WTC11 (cell line): ENCODE measurements around the gene CDH13. TPM values are rescaled to one million over a fixed set of nuclear protein-coding genes. Genes with fewer than 3 reads are reported as not detected.

Source experiments
- ATAC-seq: fragments of 200-7000 bp; cut with Tn5 transposase; 2 replicates; pipeline ENCODE4 v1.10.0; 2021; ENCODE audit warnings: mild to moderate bottlenecking, moderate library complexity
- CTCF ChIA-PET: fragments of 300-600 bp; sonication (Branson Sonifier 250); formaldehyde crosslinking; loops from one replicate; lab custom pipeline; 2021; ENCODE audit warnings: antibody characterized with exemption; lab: Charles Lee
- POLR2A ChIA-PET: fragments of 350-600 bp; sonication (Branson Sonifier 250); formaldehyde crosslinking; loops from one replicate; lab custom pipeline; 2021; ENCODE audit warnings: antibody characterized with exemption; lab: Charles Lee
- DNase-seq: peaks from one replicate; pipeline ENCODE4 v3.0.0; 2021; ENCODE audit warnings: low spot score
- H3K27ac Mint-ChIP-seq: 2 replicates; pipeline ENCODE4 v1.8.0; 2021; ENCODE audit warnings: mixed read lengths
- H3K27me3 Mint-ChIP-seq: 2 replicates; pipeline ENCODE4 v1.8.0; 2021; ENCODE audit warnings: low read depth, mild to moderate bottlenecking, moderate library complexity, mixed read lengths
- H3K36me3 Mint-ChIP-seq: 2 replicates; pipeline ENCODE4 v1.8.0; 2021; ENCODE audit warnings: mixed read lengths
- H3K4me1 Mint-ChIP-seq: 2 replicates; pipeline ENCODE4 v1.8.0; 2022; ENCODE audit warnings: mixed read lengths
- H3K4me3 Mint-ChIP-seq: 2 replicates; pipeline ENCODE4 v1.8.0; 2021; ENCODE audit warnings: mild to moderate bottlenecking, moderate library complexity, mixed read lengths
- H3K9me3 Mint-ChIP-seq: 2 replicates; pipeline ENCODE4 v1.8.0; 2021; ENCODE audit warnings: mixed read lengths
- AR ChIP-seq: fragments of 250-450 bp; sonication (Bioruptor Pico); IDR thresholded peaks from 2 replicates; pipeline ENCODE4 v1.9.0; 2021; ENCODE audit warnings: mild to moderate bottlenecking
- CREM ChIP-seq: sonication (generic); formaldehyde crosslinking; IDR thresholded peaks from 2 replicates; pipeline ENCODE4 v1.8.1; 2022; ENCODE audit warnings: mild to moderate bottlenecking, missing genetic modification reagents, moderate library complexity
- FOXK1 ChIP-seq: sonication (generic); formaldehyde crosslinking; IDR thresholded peaks from 2 replicates; pipeline ENCODE4 v1.8.0; 2022; ENCODE audit warnings: mild to moderate bottlenecking, moderate library complexity, missing genetic modification reagents
- GABPB1 ChIP-seq: sonication (generic); formaldehyde crosslinking; IDR thresholded peaks from 2 replicates; pipeline ENCODE4 v1.8.1; 2023; ENCODE audit warnings: mild to moderate bottlenecking, missing genetic modification reagents
- GRHL2 ChIP-seq: fragments of 250-450 bp; sonication (Bioruptor Pico); IDR thresholded peaks from 2 replicates; pipeline ENCODE4 v1.8.0; 2022; ENCODE audit warnings: mild to moderate bottlenecking, moderate library complexity; ENCODE audit not compliant: insufficient replicate concordance, severe bottlenecking
- GTF2I ChIP-seq: fragments of 250-450 bp; sonication (Bioruptor Pico); conservative IDR thresholded peaks from 2 replicates; pipeline ENCODE4 v1.4.0; 2021; ENCODE audit warnings: mild to moderate bottlenecking
- NR2C2 ChIP-seq: sonication (generic); formaldehyde crosslinking; IDR thresholded peaks from 2 replicates; pipeline ENCODE4 v1.8.0; 2022; ENCODE audit warnings: mild to moderate bottlenecking, missing genetic modification reagents
- SMAD3 ChIP-seq: sonication (generic); formaldehyde crosslinking; IDR thresholded peaks from 2 replicates; pipeline ENCODE4 v1.8.0; 2022; ENCODE audit warnings: missing genetic modification reagents, mild to moderate bottlenecking, borderline replicate concordance
- TEAD1 ChIP-seq: sonication (generic); formaldehyde crosslinking; IDR thresholded peaks from 2 replicates; pipeline ENCODE4 v1.8.0; 2022; ENCODE audit warnings: mild to moderate bottlenecking, missing genetic modification reagents
- ZNF425 ChIP-seq: fragments of 250-450 bp; sonication (Bioruptor Pico); conservative IDR thresholded peaks from 2 replicates; pipeline ENCODE4 v1.9.0; 2021; ENCODE audit warnings: mild to moderate bottlenecking
- ZNF512 ChIP-seq: sonication (generic); formaldehyde crosslinking; IDR thresholded peaks from 2 replicates; pipeline ENCODE4 v1.8.1; 2022; ENCODE audit warnings: missing genetic modification reagents, borderline replicate concordance
- total RNA-seq: library from RNA; stranded (reverse); gene quantifications from 3 replicates; pipeline ENCODE4 v1.2.3, GENCODE V29; 2021
- TF ChIP-seq, protein P1 (sequence below): fragments of 200-600 bp; IDR thresholded peaks from 2 replicates; pipeline ENCODE4 v1.8.0; 2022; ENCODE audit warnings: antibody characterized with exemption
- TF ChIP-seq, protein P2 (sequence below): sonication (generic); formaldehyde crosslinking; IDR thresholded peaks from 2 replicates; pipeline ENCODE4 v1.8.0; 2022; ENCODE audit warnings: mild to moderate bottlenecking, missing genetic modification reagents

Gene CDH13
- total RNA-seq, 1 experiment from 2014 or later: 0.81 TPM

GRCh38 chr16:82848013-82848412 is 221.2 kb downstream of the CDH13 start:
- no peak for DNase-seq
- no peaks in the 10 kb centered on the region; the same call in 1 of the 2 replicates for H3K27me3 Mint-ChIP-seq
- H3K9me3 Mint-ChIP-seq: peaks cover 23% of the 10 kb centered on the region
- H3K27ac Mint-ChIP-seq: no peak overlapping the region
- CTCF ChIA-PET: no interaction called here
- no peak overlapping the region for H3K4me3 Mint-ChIP-seq
- ATAC-seq: no peak
- POLR2A ChIA-PET: no interaction called here
- TF ChIP-seq NR2C2 (CRISPR knock-in tag) (no peak), GRHL2 (no peak), SMAD3 (no peak), GTF2I (CRISPR knock-in tag) (no peak), TEAD1 (no peak), ZNF425 (no peak), CREM (CRISPR knock-in tag) (no peak)
- TF ChIP-seq, all 79 proteins: peak for 0
- Mint-ChIP-seq H3K36me3 (peaks cover 21% of the 10 kb centered on the region), H3K4me1 (peaks cover 8% of the 10 kb centered on the region)

DNA sequence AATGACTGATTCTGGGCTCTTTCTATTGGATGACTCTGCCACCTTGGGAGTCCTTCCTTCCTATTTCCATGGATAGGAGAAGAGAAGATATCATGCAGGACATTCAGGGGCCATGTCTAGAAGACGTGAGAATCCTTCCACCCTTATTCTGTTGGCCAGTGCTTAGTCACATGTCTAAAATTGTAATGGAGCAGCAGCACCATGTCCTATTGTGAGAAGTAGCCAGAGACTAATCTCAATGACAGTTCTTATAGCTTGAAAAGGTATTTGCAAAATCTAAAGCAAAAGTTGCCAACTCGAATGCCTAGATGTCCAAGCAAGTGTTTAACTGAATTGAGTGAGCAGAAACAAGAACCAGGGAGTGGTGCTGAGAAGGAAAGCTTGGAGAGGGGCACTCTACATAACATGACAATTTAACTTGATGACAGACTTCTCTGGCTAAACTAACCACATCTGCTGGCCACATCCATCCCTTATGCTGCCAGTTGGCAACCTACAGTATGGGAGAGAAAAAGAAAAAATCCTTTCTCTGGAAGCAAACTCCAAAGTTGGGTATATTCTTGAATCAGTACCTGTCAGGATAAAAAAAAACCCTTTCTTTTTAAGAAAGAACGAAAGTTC is 225.7 kb downstream of the CDH13 start:
- ATAC-seq (no peak), DNase-seq (no peak)
- Mint-ChIP-seq H3K27ac (no peak overlapping the region), H3K9me3 (peaks cover 13% of the 10 kb centered on the region), H3K27me3 (no peaks in the 10 kb centered on the region), H3K4me3 (no peak overlapping the region), H3K4me1 (peaks cover 8% of the 10 kb centered on the region), H3K36me3 (peaks cover 6% of the 10 kb centered on the region)
- CTCF ChIA-PET: no interaction called here
- POLR2A ChIA-PET: no interaction called here
- TF ChIP-seq TEAD1 (no peak), GABPB1 (CRISPR knock-in tag) (no peak), ZNF512 (CRISPR knock-in tag) (no peak), AR (no peak), FOXK1 (CRISPR knock-in tag) (no peak)
- TF ChIP-seq, protein P1, sequence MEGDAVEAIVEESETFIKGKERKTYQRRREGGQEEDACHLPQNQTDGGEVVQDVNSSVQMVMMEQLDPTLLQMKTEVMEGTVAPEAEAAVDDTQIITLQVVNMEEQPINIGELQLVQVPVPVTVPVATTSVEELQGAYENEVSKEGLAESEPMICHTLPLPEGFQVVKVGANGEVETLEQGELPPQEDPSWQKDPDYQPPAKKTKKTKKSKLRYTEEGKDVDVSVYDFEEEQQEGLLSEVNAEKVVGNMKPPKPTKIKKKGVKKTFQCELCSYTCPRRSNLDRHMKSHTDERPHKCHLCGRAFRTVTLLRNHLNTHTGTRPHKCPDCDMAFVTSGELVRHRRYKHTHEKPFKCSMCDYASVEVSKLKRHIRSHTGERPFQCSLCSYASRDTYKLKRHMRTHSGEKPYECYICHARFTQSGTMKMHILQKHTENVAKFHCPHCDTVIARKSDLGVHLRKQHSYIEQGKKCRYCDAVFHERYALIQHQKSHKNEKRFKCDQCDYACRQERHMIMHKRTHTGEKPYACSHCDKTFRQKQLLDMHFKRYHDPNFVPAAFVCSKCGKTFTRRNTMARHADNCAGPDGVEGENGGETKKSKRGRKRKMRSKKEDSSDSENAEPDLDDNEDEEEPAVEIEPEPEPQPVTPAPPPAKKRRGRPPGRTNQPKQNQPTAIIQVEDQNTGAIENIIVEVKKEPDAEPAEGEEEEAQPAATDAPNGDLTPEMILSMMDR: no peak
- TF ChIP-seq, protein P2, sequence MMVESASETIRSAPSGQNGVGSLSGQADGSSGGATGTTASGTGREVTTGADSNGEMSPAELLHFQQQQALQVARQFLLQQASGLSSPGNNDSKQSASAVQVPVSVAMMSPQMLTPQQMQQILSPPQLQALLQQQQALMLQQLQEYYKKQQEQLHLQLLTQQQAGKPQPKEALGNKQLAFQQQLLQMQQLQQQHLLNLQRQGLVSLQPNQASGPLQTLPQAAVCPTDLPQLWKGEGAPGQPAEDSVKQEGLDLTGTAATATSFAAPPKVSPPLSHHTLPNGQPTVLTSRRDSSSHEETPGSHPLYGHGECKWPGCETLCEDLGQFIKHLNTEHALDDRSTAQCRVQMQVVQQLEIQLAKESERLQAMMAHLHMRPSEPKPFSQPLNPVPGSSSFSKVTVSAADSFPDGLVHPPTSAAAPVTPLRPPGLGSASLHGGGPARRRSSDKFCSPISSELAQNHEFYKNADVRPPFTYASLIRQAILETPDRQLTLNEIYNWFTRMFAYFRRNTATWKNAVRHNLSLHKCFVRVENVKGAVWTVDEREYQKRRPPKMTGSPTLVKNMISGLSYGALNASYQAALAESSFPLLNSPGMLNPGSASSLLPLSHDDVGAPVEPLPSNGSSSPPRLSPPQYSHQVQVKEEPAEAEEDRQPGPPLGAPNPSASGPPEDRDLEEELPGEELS: no peak
